ENCODE measurements around the gene PGP.

- TF ChIP-seq SMC3 (IDR thresholded peaks at IDR 0.05; ENCODE audit: borderline replicate concordance, low read length) (no peak), CREB1 (IDR thresholded peaks at IDR 0.05; ENCODE audit: low read depth) (peak; percentile 97), ZBED1 (IDR thresholded peaks at IDR 0.05; ENCODE audit: borderline replicate concordance) (no peak), CTCF (IDR thresholded peaks at IDR 0.05 in 2 of 3, conservative IDR thresholded peaks at IDR 0.05 in 1 of 3; ENCODE audit: control insufficient read depth in 2 of 3, extremely low read depth in 1 of 3, insufficient read depth in 1 of 3, low read depth in 3 of 3, low read length in 3 of 3) (no peak), NFYB (IDR thresholded peaks at IDR 0.05; ENCODE audit: insufficient read depth, low read depth, low read length) (peak; percentile 20; the same call in 1 of the 2 replicates), CEBPB (IDR thresholded peaks at IDR 0.05; ENCODE audit: borderline replicate concordance in 1 of 2, low read depth in 2 of 2, low read length in 2 of 2) (peak in 1 of 2 experiments; percentile 56; a peak in 1 of 4 replicates), EP300 (IDR thresholded peaks at IDR 0.05; ENCODE audit: borderline replicate concordance in 1 of 2, control insufficient read depth in 1 of 2, low read depth in 2 of 2, low read length in 2 of 2) (peak in 1 of 2 experiments; percentile 41; a peak in 1 of 4 replicates)
Measured at GRCh38 chr16:2223221-2223941, 8.7 kb upstream of the PGP start, which contains the start of gene E4F1.
